ENCODE data around the gene FBXO15. TPM values are rescaled to one million over a fixed set of nuclear protein-coding genes. Genes with fewer than 3 reads are reported as not detected.
A peak's percentile ranks its signal among the peaks of the same experiment; 100 is the strongest.

Gene FBXO15
- total and polyA plus RNA-seq, 4 donors, result 0.23 to 0.50 (median 0.41) TPM

DNA sequence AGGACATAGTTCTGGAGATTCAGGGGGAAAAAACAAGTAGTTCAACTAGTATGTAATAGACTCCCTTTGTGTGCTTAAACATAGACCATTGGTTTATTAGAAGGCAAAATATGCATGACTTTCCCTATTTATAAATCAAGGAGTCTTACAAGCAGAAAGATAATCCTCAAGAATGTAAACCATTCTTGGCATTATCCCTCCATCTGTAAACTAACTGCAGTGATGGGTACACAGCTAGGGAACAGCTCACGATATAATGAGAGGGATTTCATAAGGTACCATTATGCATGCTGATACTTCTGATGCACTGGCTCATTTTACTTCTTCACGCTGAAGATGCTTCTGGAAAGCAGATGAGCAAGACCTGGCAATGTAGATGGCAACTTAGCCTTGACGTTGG lies 878 bp downstream of the FBXO15 start:
- peaks cover 5 to 27% (median 23%) of the 10 kb centered on the region in 4 donors for H3K4me1 ChIP-seq (ENCODE audit: control insufficient read depth in 4 of 4, insufficient read depth in 4 of 4, low read length in 3 of 4)
- no peak overlapping the region for H3K27ac ChIP-seq (ENCODE audit: low read depth in 1 of 2, low read length in 2 of 2)
- whole genome bisulfite sequencing, result 48% methylated on average over 3 of the region's 3 CpGs

DNA sequence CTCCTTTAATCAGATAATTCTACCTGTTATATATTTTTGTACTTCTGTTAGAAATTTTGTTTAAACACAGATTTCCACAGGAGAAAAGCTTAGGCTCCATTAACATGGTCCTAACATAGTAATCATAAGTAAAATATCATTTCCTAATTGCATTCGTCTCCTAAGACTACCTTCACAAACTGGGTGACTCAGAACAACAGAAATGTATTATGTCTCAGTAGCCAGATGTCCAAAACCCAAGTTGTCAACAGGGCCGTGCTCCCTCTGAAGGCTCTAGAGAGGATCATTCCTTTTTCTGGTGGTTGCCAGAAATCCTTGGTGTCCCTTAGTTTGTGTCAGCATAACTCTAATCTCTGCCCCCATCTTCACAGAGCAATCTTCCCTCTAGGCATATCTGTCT lies 5.4 kb downstream of the FBXO15 start:
- no peak for DNase-seq (ENCODE audit: low spot score)
- H3K9me3 ChIP-seq (ENCODE audit: control insufficient read depth in 4 of 4, low read length in 3 of 4), result no peaks in the 10 kb centered on the region
- H3K36me3 ChIP-seq (ENCODE audit: control insufficient read depth in 4 of 4, insufficient read depth in 3 of 4, low read depth in 1 of 4, low read length in 3 of 4), result no peaks in the 10 kb centered on the region
- WGBS, result 73% methylated on average over 2 of the region's 2 CpGs
- H3K27me3 ChIP-seq (ENCODE audit: control insufficient read depth in 4 of 4, insufficient read depth in 4 of 4, low read length in 3 of 4), result no peaks in the 10 kb centered on the region
- peaks cover 0 to 5% (median 4%) of the 10 kb centered on the region in 4 donors for H3K4me1 ChIP-seq (ENCODE audit: control insufficient read depth in 4 of 4, insufficient read depth in 4 of 4, low read length in 3 of 4)
- H3K9ac ChIP-seq (ENCODE audit: low read depth in 1 of 2, low read length in 2 of 2), result no peak overlapping the region
- H3K27ac ChIP-seq (ENCODE audit: low read depth in 1 of 2, low read length in 2 of 2), result no peak overlapping the region
- TF ChIP-seq FOXA1 (IDR thresholded peaks at IDR 0.05), result no peak
- H3K4me3 ChIP-seq (ENCODE audit: low read depth in 1 of 3, low read length in 3 of 3), result no peak overlapping the region

More for the DNA sequence above, 878 bp downstream of the FBXO15 start:
- Histone ChIP-seq H3K36me3 (ENCODE audit: control insufficient read depth in 4 of 4, insufficient read depth in 3 of 4, low read depth in 1 of 4, low read length in 3 of 4) (no peaks in the 10 kb centered on the region), H3K27me3 (ENCODE audit: control insufficient read depth in 4 of 4, insufficient read depth in 4 of 4, low read length in 3 of 4) (no peaks in the 10 kb centered on the region), H3K4me3 (ENCODE audit: low read depth in 1 of 3, low read length in 3 of 3) (peak overlapping the region in 1 of 3 donors; percentile 73), H3K9ac (ENCODE audit: low read depth in 1 of 2, low read length in 2 of 2) (no peak overlapping the region), H3K9me3 (ENCODE audit: control insufficient read depth in 4 of 4, low read length in 3 of 4) (no peaks in the 10 kb centered on the region)
- no peak for TF ChIP-seq TAF1 (conservative IDR thresholded peaks at IDR 0.05)
- no peak for TF ChIP-seq EGR1 (IDR thresholded peaks at IDR 0.05; ENCODE audit: low read depth in 2 of 2)
- no peak for TF ChIP-seq FOXA2 (IDR thresholded peaks at IDR 0.05)
- no peak for DNase-seq (ENCODE audit: low spot score)

DNA sequence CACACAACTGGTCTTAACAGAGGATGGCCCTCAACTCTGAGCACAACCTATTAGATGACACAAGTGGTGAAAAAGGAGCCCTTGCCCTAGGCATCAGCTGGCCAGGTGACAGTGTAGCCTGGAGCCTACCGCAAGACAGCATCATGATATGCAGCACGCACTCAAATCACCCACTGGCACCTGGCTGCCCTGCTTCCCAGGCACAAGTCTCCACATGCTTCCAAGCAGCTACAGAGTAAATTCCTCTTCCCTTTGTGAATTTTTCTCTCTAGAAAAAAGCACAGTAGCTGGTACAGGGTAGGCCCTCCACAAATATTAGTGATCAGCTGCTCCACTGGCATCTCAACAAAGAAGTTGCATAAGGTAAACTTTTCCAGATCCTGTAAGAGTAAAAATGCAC lies 6.0 kb downstream of the FBXO15 start:
- whole genome bisulfite sequencing, result 92% methylated on average over 2 of the region's 2 CpGs
- no peak overlapping the region for H3K27ac ChIP-seq (ENCODE audit: low read depth in 1 of 2, low read length in 2 of 2)
- no peak for DNase-seq (ENCODE audit: low spot score)
- H3K9me3 ChIP-seq (ENCODE audit: control insufficient read depth in 4 of 4, low read length in 3 of 4), result no peaks in the 10 kb centered on the region
- no peaks in the 10 kb centered on the region for H3K4me1 ChIP-seq (ENCODE audit: control insufficient read depth in 4 of 4, insufficient read depth in 4 of 4, low read length in 3 of 4)
- H3K9ac ChIP-seq (ENCODE audit: low read depth in 1 of 2, low read length in 2 of 2), result no peak overlapping the region
- no peaks in the 10 kb centered on the region for H3K36me3 ChIP-seq (ENCODE audit: control insufficient read depth in 4 of 4, insufficient read depth in 3 of 4, low read depth in 1 of 4, low read length in 3 of 4)
- H3K4me3 ChIP-seq (ENCODE audit: low read depth in 1 of 3, low read length in 3 of 3), result no peak overlapping the region
- TF ChIP-seq, protein P1, sequence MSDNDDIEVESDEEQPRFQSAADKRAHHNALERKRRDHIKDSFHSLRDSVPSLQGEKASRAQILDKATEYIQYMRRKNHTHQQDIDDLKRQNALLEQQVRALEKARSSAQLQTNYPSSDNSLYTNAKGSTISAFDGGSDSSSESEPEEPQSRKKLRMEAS (IDR thresholded peaks at IDR 0.05), result no peak
- no peak for TF ChIP-seq EGR1 (IDR thresholded peaks at IDR 0.05; ENCODE audit: low read depth in 2 of 2)
- TF ChIP-seq, protein P2, sequence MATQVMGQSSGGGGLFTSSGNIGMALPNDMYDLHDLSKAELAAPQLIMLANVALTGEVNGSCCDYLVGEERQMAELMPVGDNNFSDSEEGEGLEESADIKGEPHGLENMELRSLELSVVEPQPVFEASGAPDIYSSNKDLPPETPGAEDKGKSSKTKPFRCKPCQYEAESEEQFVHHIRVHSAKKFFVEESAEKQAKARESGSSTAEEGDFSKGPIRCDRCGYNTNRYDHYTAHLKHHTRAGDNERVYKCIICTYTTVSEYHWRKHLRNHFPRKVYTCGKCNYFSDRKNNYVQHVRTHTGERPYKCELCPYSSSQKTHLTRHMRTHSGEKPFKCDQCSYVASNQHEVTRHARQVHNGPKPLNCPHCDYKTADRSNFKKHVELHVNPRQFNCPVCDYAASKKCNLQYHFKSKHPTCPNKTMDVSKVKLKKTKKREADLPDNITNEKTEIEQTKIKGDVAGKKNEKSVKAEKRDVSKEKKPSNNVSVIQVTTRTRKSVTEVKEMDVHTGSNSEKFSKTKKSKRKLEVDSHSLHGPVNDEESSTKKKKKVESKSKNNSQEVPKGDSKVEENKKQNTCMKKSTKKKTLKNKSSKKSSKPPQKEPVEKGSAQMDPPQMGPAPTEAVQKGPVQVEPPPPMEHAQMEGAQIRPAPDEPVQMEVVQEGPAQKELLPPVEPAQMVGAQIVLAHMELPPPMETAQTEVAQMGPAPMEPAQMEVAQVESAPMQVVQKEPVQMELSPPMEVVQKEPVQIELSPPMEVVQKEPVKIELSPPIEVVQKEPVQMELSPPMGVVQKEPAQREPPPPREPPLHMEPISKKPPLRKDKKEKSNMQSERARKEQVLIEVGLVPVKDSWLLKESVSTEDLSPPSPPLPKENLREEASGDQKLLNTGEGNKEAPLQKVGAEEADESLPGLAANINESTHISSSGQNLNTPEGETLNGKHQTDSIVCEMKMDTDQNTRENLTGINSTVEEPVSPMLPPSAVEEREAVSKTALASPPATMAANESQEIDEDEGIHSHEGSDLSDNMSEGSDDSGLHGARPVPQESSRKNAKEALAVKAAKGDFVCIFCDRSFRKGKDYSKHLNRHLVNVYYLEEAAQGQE (IDR thresholded peaks at IDR 0.05), result no peak
- TF ChIP-seq SP1 (IDR thresholded peaks at IDR 0.05), result no peak
- no peak for TF ChIP-seq HNF4G (IDR thresholded peaks at IDR 0.05)
- TF ChIP-seq, protein P3, sequence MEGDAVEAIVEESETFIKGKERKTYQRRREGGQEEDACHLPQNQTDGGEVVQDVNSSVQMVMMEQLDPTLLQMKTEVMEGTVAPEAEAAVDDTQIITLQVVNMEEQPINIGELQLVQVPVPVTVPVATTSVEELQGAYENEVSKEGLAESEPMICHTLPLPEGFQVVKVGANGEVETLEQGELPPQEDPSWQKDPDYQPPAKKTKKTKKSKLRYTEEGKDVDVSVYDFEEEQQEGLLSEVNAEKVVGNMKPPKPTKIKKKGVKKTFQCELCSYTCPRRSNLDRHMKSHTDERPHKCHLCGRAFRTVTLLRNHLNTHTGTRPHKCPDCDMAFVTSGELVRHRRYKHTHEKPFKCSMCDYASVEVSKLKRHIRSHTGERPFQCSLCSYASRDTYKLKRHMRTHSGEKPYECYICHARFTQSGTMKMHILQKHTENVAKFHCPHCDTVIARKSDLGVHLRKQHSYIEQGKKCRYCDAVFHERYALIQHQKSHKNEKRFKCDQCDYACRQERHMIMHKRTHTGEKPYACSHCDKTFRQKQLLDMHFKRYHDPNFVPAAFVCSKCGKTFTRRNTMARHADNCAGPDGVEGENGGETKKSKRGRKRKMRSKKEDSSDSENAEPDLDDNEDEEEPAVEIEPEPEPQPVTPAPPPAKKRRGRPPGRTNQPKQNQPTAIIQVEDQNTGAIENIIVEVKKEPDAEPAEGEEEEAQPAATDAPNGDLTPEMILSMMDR (IDR thresholded peaks at IDR 0.05; ENCODE audit: low read depth, low read length, missing input control), result no peak
- TF ChIP-seq, protein P4, sequence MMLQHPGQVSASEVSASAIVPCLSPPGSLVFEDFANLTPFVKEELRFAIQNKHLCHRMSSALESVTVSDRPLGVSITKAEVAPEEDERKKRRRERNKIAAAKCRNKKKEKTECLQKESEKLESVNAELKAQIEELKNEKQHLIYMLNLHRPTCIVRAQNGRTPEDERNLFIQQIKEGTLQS (IDR thresholded peaks at IDR 0.05), result no peak
- TF ChIP-seq FOXA2 (IDR thresholded peaks at IDR 0.05), result no peak
- TF ChIP-seq HNF4A (conservative IDR thresholded peaks at IDR 0.05), result no peak
- no peak for TF ChIP-seq GABPA (IDR thresholded peaks at IDR 0.05 in 1 of 2, conservative IDR thresholded peaks at IDR 0.05 in 1 of 2)
- TF ChIP-seq RXRA (IDR thresholded peaks at IDR 0.05), result no peak
- no peak for TF ChIP-seq FOXA1 (IDR thresholded peaks at IDR 0.05)
- no peak for TF ChIP-seq YY1 (IDR thresholded peaks at IDR 0.05)
- no peak for TF ChIP-seq RAD21 (IDR thresholded peaks at IDR 0.05)
- H3K27me3 ChIP-seq (ENCODE audit: control insufficient read depth in 4 of 4, insufficient read depth in 4 of 4, low read length in 3 of 4), result no peaks in the 10 kb centered on the region

Data from liver (tissue), 9 donors.